GM12878 (cell line): ENCODE measurements around the gene GNG13.

Experiments
- CEBPZ ChIP-seq: fragments of 150-350 bp; IDR thresholded peaks from 2 replicates; pipeline ENCODE4 v1.6.1; 2016; ENCODE audit warnings: low read depth, low read length
- CREB1 ChIP-seq: IDR thresholded peaks from 2 replicates; pipeline ENCODE4 v1.6.1; 2012; ENCODE audit warnings: low read depth, mild to moderate bottlenecking, inconsistent platforms
- PBX3 ChIP-seq: IDR thresholded peaks from 2 replicates; pipeline ENCODE4 v1.6.1; 2011; ENCODE audit warnings: mild to moderate bottlenecking, low read depth, low read length, moderate library complexity; ENCODE audit not compliant: insufficient replicate concordance
- POLR2A ChIP-seq: IDR thresholded peaks from 2 replicates; pipeline ENCODE4 v1.6.1; 2011; ENCODE audit warnings: low read depth, mild to moderate bottlenecking, low read length
- POLR2AphosphoS5 ChIP-seq: IDR thresholded peaks from 2 replicates; pipeline ENCODE4 v1.6.1; 2011; ENCODE audit warnings: mild to moderate bottlenecking, low read length, inconsistent platforms
- SIN3A ChIP-seq: IDR thresholded peaks from 2 replicates; pipeline ENCODE4 v1.6.1; 2012; ENCODE audit warnings: low read depth, low read length, improper control_type of control experiment

GRCh38 chr16:752007-752312, 48.6 kb downstream of the GNG13 start:
- TF ChIP-seq CREB1 (no peak), CEBPZ (no peak), POLR2A (no peak), POLR2AphosphoS5 (no peak), PBX3 (no peak), SIN3A (no peak)
